GM23338 (cell line): ENCODE results near the gene KDM4C. TPM values are rescaled to one million over a fixed set of nuclear protein-coding genes. Genes with fewer than 3 reads are reported as not detected.

Experiments
- ATAC-seq: fragments of 200-7000 bp; cut with Tn5 transposase; 3 replicates; pipeline ENCODE4 v1.9.1; 2020
- DNase-seq: peaks from one replicate; pipeline ENCODE4 v3.0.0-alpha.2; 2015; ENCODE audit warnings: low spot score
- H2AFZ ChIP-seq: fragments of 200-600 bp; sonication (generic); 2 replicates; pipeline ENCODE4 v1.8.0; 2016; ENCODE audit warnings: antibody characterized with exemption, mild to moderate bottlenecking, moderate library complexity
- H3F3A ChIP-seq: fragments of 200-600 bp; sonication (generic); replicated peaks from 2 replicates; pipeline ENCODE4 v1.8.0; 2017; ENCODE audit warnings: antibody characterized with exemption, mixed run types, low read depth
- H3K27ac ChIP-seq: fragments of 200-600 bp; sonication (generic); 2 replicates; pipeline ENCODE4 v1.6.1; 2016; ENCODE audit warnings: low read depth
- H3K27me3 ChIP-seq: fragments of 200-600 bp; sonication (generic); 2 replicates; pipeline ENCODE4 v1.8.0; 2016; ENCODE audit warnings: mild to moderate bottlenecking, mixed run types, moderate library complexity; ENCODE audit not compliant: insufficient read depth
- H3K36me3 ChIP-seq: fragments of 200-600 bp; sonication (generic); 2 replicates; pipeline ENCODE4 v1.8.0; 2016; ENCODE audit warnings: mild to moderate bottlenecking; ENCODE audit not compliant: insufficient read depth
- H3K4me1 ChIP-seq: fragments of 200-600 bp; sonication (generic); 2 replicates; pipeline ENCODE4 v1.8.0; 2016; ENCODE audit warnings: mild to moderate bottlenecking, moderate library complexity; ENCODE audit not compliant: insufficient read depth
- H3K4me2 ChIP-seq: fragments of 200-600 bp; sonication (generic); 2 replicates; pipeline ENCODE4 v1.7.1; 2017; ENCODE audit warnings: mixed run types
- H3K4me3 ChIP-seq: fragments of 200-600 bp; sonication (generic); 2 replicates; pipeline ENCODE4 v1.6.1; 2016; ENCODE audit warnings: mixed run types
- H3K79me2 ChIP-seq: fragments of 200-600 bp; sonication (generic); replicated peaks from 2 replicates; pipeline ENCODE4 v1.8.0; 2017; ENCODE audit warnings: mild to moderate bottlenecking; ENCODE audit not compliant: insufficient read depth
- H3K9me2 ChIP-seq: fragments of 200-600 bp; sonication (generic); 2 replicates; pipeline ENCODE4 v1.8.0; 2017; ENCODE audit not compliant: insufficient read depth
- H4K20me1 ChIP-seq: fragments of 200-600 bp; sonication (generic); replicated peaks from 2 replicates; pipeline ENCODE4 v1.8.0; 2017; ENCODE audit warnings: mild to moderate bottlenecking; ENCODE audit not compliant: insufficient read depth
- H3K27ac Mint-ChIP-seq: 2 replicates; pipeline ENCODE4 v1.8.0; 2020; ENCODE audit warnings: inconsistent platforms, mild to moderate bottlenecking, moderate library complexity, mixed read lengths
- H3K27me3 Mint-ChIP-seq: 3 replicates; pipeline ENCODE4 v1.8.0; 2022; ENCODE audit warnings: low read depth, mild to moderate bottlenecking, moderate library complexity, mixed read lengths, inconsistent platforms; ENCODE audit not compliant: insufficient read depth, poor library complexity
- H3K36me3 Mint-ChIP-seq: 3 replicates; pipeline ENCODE4 v1.8.0; 2021; ENCODE audit warnings: low read depth, mild to moderate bottlenecking, inconsistent platforms, moderate library complexity, mixed read lengths
- H3K4me1 Mint-ChIP-seq: 3 replicates; pipeline ENCODE4 v1.8.0; 2020; ENCODE audit warnings: mild to moderate bottlenecking, inconsistent platforms, mixed read lengths
- H3K4me3 Mint-ChIP-seq: 3 replicates; pipeline ENCODE4 v1.8.0; 2021; ENCODE audit warnings: moderate library complexity, mild to moderate bottlenecking, inconsistent platforms, mixed read lengths
- H3K9me3 Mint-ChIP-seq: 3 replicates; pipeline ENCODE4 v1.8.0; 2020; ENCODE audit warnings: moderate library complexity, mild to moderate bottlenecking, inconsistent platforms, mixed read lengths
- EZH2 ChIP-seq: fragments of 200-600 bp; sonication (generic); IDR thresholded peaks from one replicate; pipeline ENCODE4 v1.8.0; 2017; ENCODE audit warnings: antibody characterized with exemption, mild to moderate bottlenecking, low read depth; ENCODE audit not compliant: unreplicated experiment
- EZH2phosphoT487 ChIP-seq: fragments of 200-600 bp; sonication (generic); IDR thresholded peaks from one replicate; pipeline ENCODE4 v1.8.1; 2018; ENCODE audit warnings: antibody characterized with exemption; ENCODE audit not compliant: unreplicated experiment
- POLR2AphosphoS5 ChIP-seq: IDR thresholded peaks from 2 replicates; pipeline ENCODE4 v1.6.1; 2016; ENCODE audit warnings: antibody characterized with exemption, low read depth
- STAT1 ChIP-seq: IDR thresholded peaks from one replicate; pipeline ENCODE4 v1.6.1; 2016; ENCODE audit warnings: antibody characterized with exemption; ENCODE audit not compliant: unreplicated experiment
- ZNF114 ChIP-seq: fragments of 250-450 bp; sonication (Bioruptor Pico); IDR thresholded peaks from 2 replicates; pipeline ENCODE4 v1.5.0; 2020; ENCODE audit warnings: mild to moderate bottlenecking, moderate library complexity
- ZNF331 ChIP-seq: fragments of 250-450 bp; sonication (Bioruptor Pico); IDR thresholded peaks from 2 replicates; pipeline ENCODE4 v1.5.0; 2020; ENCODE audit warnings: low read depth, mild to moderate bottlenecking, moderate library complexity
- polyA plus RNA-seq: library from polyadenylated mRNA; unstranded; fragments of >200 nt; fragmentation: Nextera tagmentation; extraction: Ambion mirVana; gene quantifications from 2 replicates; pipeline ENCODE4 v1.2.1, GENCODE V29; 2016
- total RNA-seq: library from RNA; depleted of rRNA; stranded (reverse); fragments of >200 nt; shearing (Covaris generic); gene quantifications from 2 replicates; pipeline ENCODE4 v1.2.3, GENCODE V29; 2014
- TF ChIP-seq, protein P1 (sequence below): IDR thresholded peaks from one replicate; pipeline ENCODE4 v1.6.1; 2018; ENCODE audit warnings: antibody characterized with exemption; ENCODE audit not compliant: unreplicated experiment
- TF ChIP-seq, protein P2 (sequence below): IDR thresholded peaks from 2 replicates; pipeline ENCODE4 v1.6.1; 2016; ENCODE audit warnings: antibody characterized with exemption
- TF ChIP-seq, protein P3 (sequence below), 2 experiments: fragments of 200-600 bp in 1 of 2; sonication (generic) in 1 of 2; conservative IDR thresholded peaks; 2 replicates each; pipeline versions ENCODE4 v1.5.1 to v1.6.1; 2016 to 2017; ENCODE audit warnings: antibody characterized with exemption in 2 of 2, low read depth in 2 of 2, mild to moderate bottlenecking in 2 of 2, moderate library complexity in 1 of 2

Gene KDM4C
- total and polyA plus RNA-seq, 2 experiments from 2014 or later, result 12.0 to 43.8 TPM

DNA sequence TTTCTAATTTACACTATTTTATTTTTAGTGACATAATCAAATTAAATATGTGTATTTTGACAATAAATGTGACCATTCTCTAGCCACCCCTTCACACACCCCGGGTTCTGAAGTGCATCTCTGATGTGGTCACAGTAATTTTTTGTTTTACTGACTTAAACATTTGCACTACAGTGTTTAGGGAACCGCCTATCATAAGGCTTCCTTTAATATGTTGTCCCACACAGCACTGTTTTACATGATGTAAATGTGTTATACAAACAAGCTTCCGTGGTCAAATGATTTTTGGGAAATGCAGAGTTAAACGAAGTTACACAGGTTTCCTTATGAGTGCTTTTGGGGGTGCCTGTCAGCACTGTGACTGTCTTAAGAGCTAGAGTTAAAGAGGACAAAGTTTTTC lies 86.5 kb downstream of the KDM4C start:
- no peaks in the 10 kb centered on the region for H4K20me1 ChIP-seq
- Mint-ChIP-seq H3K27me3 (peaks cover 6% of the 10 kb centered on the region), H3K27ac (no peak overlapping the region; the same call in 1 of the 2 replicates), H3K9me3 (no peaks in the 10 kb centered on the region), H3K36me3 (no peaks in the 10 kb centered on the region), H3K4me1 (peaks cover 11% of the 10 kb centered on the region), H3K4me3 (no peak overlapping the region)
- no peak for DNase-seq
- no peak overlapping the region for H2AFZ ChIP-seq
- no peaks in the 10 kb centered on the region for H3K79me2 ChIP-seq
- no peak overlapping the region for H3K4me2 ChIP-seq
- H3K4me1 ChIP-seq, result no peaks in the 10 kb centered on the region
- no peak overlapping the region for H3K4me3 ChIP-seq
- H3K9me2 ChIP-seq, result no peaks in the 10 kb centered on the region
- no peak overlapping the region for H3K27ac ChIP-seq
- no peaks in the 10 kb centered on the region for H3F3A ChIP-seq
- no peaks in the 10 kb centered on the region for H3K27me3 ChIP-seq
- TF ChIP-seq, protein P1, sequence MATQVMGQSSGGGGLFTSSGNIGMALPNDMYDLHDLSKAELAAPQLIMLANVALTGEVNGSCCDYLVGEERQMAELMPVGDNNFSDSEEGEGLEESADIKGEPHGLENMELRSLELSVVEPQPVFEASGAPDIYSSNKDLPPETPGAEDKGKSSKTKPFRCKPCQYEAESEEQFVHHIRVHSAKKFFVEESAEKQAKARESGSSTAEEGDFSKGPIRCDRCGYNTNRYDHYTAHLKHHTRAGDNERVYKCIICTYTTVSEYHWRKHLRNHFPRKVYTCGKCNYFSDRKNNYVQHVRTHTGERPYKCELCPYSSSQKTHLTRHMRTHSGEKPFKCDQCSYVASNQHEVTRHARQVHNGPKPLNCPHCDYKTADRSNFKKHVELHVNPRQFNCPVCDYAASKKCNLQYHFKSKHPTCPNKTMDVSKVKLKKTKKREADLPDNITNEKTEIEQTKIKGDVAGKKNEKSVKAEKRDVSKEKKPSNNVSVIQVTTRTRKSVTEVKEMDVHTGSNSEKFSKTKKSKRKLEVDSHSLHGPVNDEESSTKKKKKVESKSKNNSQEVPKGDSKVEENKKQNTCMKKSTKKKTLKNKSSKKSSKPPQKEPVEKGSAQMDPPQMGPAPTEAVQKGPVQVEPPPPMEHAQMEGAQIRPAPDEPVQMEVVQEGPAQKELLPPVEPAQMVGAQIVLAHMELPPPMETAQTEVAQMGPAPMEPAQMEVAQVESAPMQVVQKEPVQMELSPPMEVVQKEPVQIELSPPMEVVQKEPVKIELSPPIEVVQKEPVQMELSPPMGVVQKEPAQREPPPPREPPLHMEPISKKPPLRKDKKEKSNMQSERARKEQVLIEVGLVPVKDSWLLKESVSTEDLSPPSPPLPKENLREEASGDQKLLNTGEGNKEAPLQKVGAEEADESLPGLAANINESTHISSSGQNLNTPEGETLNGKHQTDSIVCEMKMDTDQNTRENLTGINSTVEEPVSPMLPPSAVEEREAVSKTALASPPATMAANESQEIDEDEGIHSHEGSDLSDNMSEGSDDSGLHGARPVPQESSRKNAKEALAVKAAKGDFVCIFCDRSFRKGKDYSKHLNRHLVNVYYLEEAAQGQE, result no peak
- TF ChIP-seq EZH2phosphoT487, result no peak
- no peak for TF ChIP-seq POLR2AphosphoS5
- TF ChIP-seq STAT1, result no peak
- TF ChIP-seq, protein P2, sequence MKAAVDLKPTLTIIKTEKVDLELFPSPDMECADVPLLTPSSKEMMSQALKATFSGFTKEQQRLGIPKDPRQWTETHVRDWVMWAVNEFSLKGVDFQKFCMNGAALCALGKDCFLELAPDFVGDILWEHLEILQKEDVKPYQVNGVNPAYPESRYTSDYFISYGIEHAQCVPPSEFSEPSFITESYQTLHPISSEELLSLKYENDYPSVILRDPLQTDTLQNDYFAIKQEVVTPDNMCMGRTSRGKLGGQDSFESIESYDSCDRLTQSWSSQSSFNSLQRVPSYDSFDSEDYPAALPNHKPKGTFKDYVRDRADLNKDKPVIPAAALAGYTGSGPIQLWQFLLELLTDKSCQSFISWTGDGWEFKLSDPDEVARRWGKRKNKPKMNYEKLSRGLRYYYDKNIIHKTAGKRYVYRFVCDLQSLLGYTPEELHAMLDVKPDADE, result no peak
- TF ChIP-seq ZNF331, result no peak
- ATAC-seq, result no peak
- H3K36me3 ChIP-seq, result no peaks in the 10 kb centered on the region

DNA sequence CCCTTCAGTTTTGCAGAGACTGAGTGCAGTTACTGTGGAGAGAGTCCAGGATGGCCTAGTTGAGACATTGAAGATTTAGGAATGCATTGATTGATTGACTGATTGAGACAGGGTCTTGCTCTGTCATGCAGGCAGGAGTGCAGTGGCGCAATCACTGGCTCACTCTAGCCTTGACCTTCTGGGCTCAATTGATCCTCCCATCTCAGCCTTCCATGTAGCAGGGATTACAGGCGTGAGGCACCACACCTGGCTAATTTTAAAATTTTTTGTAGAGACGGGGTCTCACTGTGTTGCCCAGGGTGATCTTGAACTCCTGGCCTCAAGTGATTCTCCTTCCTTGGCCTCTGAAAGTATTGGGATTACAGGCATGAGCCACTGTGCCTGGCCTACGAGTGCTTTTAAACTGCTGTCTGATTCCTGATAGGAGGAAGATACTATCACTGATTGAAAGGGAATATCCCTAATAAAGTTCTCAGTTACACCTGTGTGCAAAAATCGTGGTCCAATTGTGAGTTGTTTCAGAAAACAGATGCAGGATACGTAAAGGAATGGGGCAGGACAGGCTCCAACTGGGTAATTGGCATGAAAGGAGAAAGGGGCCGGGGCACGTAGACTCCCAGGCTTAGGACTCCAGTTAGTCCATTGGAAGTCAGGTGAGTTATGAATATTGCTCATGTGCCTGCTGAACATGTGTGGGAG lies 87.5 kb downstream of the KDM4C start:
- DNase-seq (no peak), ATAC-seq (no peak)
- Mint-ChIP-seq H3K4me3 (no peak overlapping the region), H3K4me1 (peaks cover 11% of the 10 kb centered on the region), H3K27me3 (peaks cover 5% of the 10 kb centered on the region), H3K36me3 (no peaks in the 10 kb centered on the region), H3K27ac (peak overlapping the region; percentile 71), H3K9me3 (no peaks in the 10 kb centered on the region)
- no peaks in the 10 kb centered on the region for H3F3A ChIP-seq
- no peaks in the 10 kb centered on the region for H3K79me2 ChIP-seq
- H4K20me1 ChIP-seq, result no peaks in the 10 kb centered on the region
- peaks cover 7% of the 10 kb centered on the region; the same call in 1 of the 2 replicates for H3K36me3 ChIP-seq
- no peaks in the 10 kb centered on the region for H3K9me2 ChIP-seq
- H3K27me3 ChIP-seq, result no peaks in the 10 kb centered on the region
- no peak overlapping the region for H2AFZ ChIP-seq
- H3K27ac ChIP-seq, result no peak overlapping the region
- H3K4me3 ChIP-seq, result no peak overlapping the region
- no peak overlapping the region for H3K4me2 ChIP-seq
- H3K4me1 ChIP-seq, result no peaks in the 10 kb centered on the region
- TF ChIP-seq STAT1, result no peak
- TF ChIP-seq, protein P3, sequence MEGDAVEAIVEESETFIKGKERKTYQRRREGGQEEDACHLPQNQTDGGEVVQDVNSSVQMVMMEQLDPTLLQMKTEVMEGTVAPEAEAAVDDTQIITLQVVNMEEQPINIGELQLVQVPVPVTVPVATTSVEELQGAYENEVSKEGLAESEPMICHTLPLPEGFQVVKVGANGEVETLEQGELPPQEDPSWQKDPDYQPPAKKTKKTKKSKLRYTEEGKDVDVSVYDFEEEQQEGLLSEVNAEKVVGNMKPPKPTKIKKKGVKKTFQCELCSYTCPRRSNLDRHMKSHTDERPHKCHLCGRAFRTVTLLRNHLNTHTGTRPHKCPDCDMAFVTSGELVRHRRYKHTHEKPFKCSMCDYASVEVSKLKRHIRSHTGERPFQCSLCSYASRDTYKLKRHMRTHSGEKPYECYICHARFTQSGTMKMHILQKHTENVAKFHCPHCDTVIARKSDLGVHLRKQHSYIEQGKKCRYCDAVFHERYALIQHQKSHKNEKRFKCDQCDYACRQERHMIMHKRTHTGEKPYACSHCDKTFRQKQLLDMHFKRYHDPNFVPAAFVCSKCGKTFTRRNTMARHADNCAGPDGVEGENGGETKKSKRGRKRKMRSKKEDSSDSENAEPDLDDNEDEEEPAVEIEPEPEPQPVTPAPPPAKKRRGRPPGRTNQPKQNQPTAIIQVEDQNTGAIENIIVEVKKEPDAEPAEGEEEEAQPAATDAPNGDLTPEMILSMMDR (conservative IDR thresholded peaks at IDR 0.05; ENCODE audit: low read depth in 2 of 2), result no peak
- no peak for TF ChIP-seq ZNF114
- TF ChIP-seq EZH2, result no peak
